Measurements from ENCODE around the gene POLR2E.

DNA sequence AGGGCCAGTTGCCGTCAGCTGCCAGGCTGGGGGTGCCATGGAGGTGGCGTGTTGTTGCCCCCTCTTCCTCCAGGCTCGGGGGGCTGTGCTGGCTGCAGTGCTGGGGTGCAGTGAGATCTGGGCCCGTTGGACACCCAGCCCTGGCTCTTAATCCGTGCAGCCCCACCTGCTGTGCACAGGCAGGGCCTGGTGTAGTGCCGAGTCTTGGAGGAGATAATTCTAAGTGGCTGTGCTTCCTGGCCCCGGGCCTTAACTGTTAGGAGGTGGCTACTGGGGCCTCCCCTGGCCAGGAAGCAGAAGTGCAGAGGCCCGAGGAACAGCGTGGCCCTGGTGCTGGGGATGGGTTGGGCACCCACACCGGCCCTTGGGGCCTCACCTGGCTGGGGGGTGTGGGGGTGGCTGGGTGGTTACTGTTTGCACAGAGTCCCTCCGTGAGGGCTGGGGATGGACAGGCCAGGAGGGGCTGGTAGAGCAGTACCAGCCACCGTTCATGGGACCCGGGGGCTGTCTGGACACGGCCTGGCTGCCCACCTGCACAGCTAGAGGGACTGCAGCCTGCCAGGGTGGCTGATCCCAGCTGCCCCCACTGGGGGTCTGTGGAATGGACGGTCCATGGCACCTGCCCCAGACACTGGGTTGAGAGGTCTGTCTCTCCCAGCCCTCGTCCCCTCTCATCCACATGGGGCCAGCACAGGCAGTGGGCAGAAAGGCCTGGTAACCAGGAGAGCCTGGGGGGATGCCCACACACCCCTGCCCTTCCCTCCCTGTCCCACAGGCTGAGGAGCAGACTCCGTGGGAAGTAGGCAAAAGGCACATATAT is 11.9 kb upstream of the POLR2E start:
- TF ChIP-seq RAD21 (conservative IDR thresholded peaks at IDR 0.05) (no peak), POLR2AphosphoS5 (IDR thresholded peaks at IDR 0.05) (no peak), EP300 (conservative IDR thresholded peaks at IDR 0.05; ENCODE audit: poor library complexity, severe bottlenecking) (no peak)
- TF ChIP-seq, protein P1, sequence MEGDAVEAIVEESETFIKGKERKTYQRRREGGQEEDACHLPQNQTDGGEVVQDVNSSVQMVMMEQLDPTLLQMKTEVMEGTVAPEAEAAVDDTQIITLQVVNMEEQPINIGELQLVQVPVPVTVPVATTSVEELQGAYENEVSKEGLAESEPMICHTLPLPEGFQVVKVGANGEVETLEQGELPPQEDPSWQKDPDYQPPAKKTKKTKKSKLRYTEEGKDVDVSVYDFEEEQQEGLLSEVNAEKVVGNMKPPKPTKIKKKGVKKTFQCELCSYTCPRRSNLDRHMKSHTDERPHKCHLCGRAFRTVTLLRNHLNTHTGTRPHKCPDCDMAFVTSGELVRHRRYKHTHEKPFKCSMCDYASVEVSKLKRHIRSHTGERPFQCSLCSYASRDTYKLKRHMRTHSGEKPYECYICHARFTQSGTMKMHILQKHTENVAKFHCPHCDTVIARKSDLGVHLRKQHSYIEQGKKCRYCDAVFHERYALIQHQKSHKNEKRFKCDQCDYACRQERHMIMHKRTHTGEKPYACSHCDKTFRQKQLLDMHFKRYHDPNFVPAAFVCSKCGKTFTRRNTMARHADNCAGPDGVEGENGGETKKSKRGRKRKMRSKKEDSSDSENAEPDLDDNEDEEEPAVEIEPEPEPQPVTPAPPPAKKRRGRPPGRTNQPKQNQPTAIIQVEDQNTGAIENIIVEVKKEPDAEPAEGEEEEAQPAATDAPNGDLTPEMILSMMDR (IDR thresholded peaks at IDR 0.05; ENCODE audit: poor library complexity, severe bottlenecking) = no peak
